Upper lobe of right lung (tissue), 1 donor: Measurements from ENCODE around the gene ASAH2B. TPM values are rescaled to one million over a fixed set of nuclear protein-coding genes. Genes with fewer than 3 reads are reported as not detected.
"Not testable (repeated sequence)": the region's sequence is repeated elsewhere in the genome, so short reads cannot be mapped to it uniquely, and the experiment has no call there.

ENCODE experiments used
- ATAC-seq: fragments of 200-7000 bp; cut with Tn5 transposase; one replicate; pipeline ENCODE4 v1.9.1; 2020; ENCODE audit warnings: mild to moderate bottlenecking, moderate library complexity
- DNase-seq: peaks from one replicate; pipeline ENCODE4 v3.0.0-alpha.2; 2020
- H3K27ac ChIP-seq: fragments of 200-600 bp; one replicate; pipeline ENCODE4 v1.8.0; 2022
- H3K27me3 ChIP-seq: fragments of 200-600 bp; one replicate; pipeline ENCODE4 v1.8.0; 2022; ENCODE audit warnings: mild to moderate bottlenecking
- H3K36me3 ChIP-seq: fragments of 200-600 bp; one replicate; pipeline ENCODE4 v1.8.0; 2022
- H3K4me1 ChIP-seq: fragments of 200-600 bp; one replicate; pipeline ENCODE4 v1.8.0; 2022
- H3K4me3 ChIP-seq: fragments of 200-600 bp; one replicate; pipeline ENCODE4 v1.8.0; 2022; ENCODE audit warnings: mild to moderate bottlenecking
- H3K9me3 ChIP-seq: fragments of 200-600 bp; one replicate; pipeline ENCODE4 v1.8.0; 2022
- CTCF ChIP-seq: fragments of 200-600 bp; IDR thresholded peaks from one replicate; pipeline ENCODE4 v1.8.0; 2022; ENCODE audit warnings: antibody characterized with exemption
- intact Hi-C: fragments of 100-400 bp; cut with DNase I; formaldehyde crosslinking; loops from one replicate; pipeline ENCODE4 v1.11.0; 2022
- total RNA-seq: library from RNA; stranded (reverse); fragmentation: NEBNext Ultra II Directional; extraction: Animal tissue kit (Norgen Biotek cat#: 25700); gene quantifications from one replicate; pipeline ENCODE4 v1.2.1, GENCODE V29; 2021
- donor health status: DM: no; HTN: yes; CAD: no; lungs with severe emphysema.

The ASAH2B gene
- total RNA-seq, 1 donor from 2014 or later = 3.4 TPM

GRCh38 chr10:50740293-50740648 lies 535 bp downstream of the ASAH2B start:
- Histone ChIP-seq H3K4me1 (peaks cover 10% of the 10 kb centered on the region), H3K36me3 (no peaks in the 10 kb centered on the region), H3K27ac (peak overlapping the region; percentile 78), H3K4me3 (peak overlapping the region; percentile 62), H3K9me3 (no peaks in the 10 kb centered on the region), H3K27me3 (no peaks in the 10 kb centered on the region)
- ATAC-seq (peak; percentile 27), DNase-seq (no peak)
- intact Hi-C loops = no loop called here
- no peak for TF ChIP-seq CTCF

GRCh38 chr10:50742820-50743219 lies 3.1 kb downstream of the ASAH2B start:
- H3K9me3 ChIP-seq, DNase-seq, H3K27me3 ChIP-seq, ATAC-seq, H3K36me3 ChIP-seq, H3K4me3 ChIP-seq, intact Hi-C loops, H3K27ac ChIP-seq: not testable (repeated sequence)
- H3K4me1 ChIP-seq = peaks cover 10% of the 10 kb centered on the region

GRCh38 chr10:50766774-50767513 lies 27.2 kb downstream of the ASAH2B start:
- H3K9me3 ChIP-seq, H3K4me3 ChIP-seq, DNase-seq, ATAC-seq, H3K36me3 ChIP-seq, H3K4me1 ChIP-seq, H3K27ac ChIP-seq, H3K27me3 ChIP-seq, intact Hi-C loops: not testable (repeated sequence)

- H3K36me3 ChIP-seq, H3K4me1 ChIP-seq, H3K27ac ChIP-seq, H3K4me3 ChIP-seq, H3K27me3 ChIP-seq, DNase-seq, intact Hi-C loops, H3K9me3 ChIP-seq: not testable (repeated sequence)
- peak; percentile 76 for ATAC-seq
These were observed 32.3 kb downstream of the ASAH2B start for GRCh38 chr10:50772042-50772441.

GRCh38 chr10:50774868-50775267 lies 35.1 kb downstream of the ASAH2B start:
- DNase-seq, H3K4me1 ChIP-seq, intact Hi-C loops, H3K9me3 ChIP-seq, H3K27ac ChIP-seq, ATAC-seq, H3K27me3 ChIP-seq, H3K4me3 ChIP-seq, H3K36me3 ChIP-seq: not testable (repeated sequence)

- intact Hi-C loops, DNase-seq, H3K9me3 ChIP-seq, H3K4me1 ChIP-seq, ATAC-seq, H3K27me3 ChIP-seq, H3K36me3 ChIP-seq, H3K4me3 ChIP-seq, H3K27ac ChIP-seq: not testable (repeated sequence)
These were observed 40.3 kb downstream of the ASAH2B start for GRCh38 chr10:50780036-50780435.

- H3K4me3 ChIP-seq, H3K9me3 ChIP-seq, H3K36me3 ChIP-seq, intact Hi-C loops, H3K4me1 ChIP-seq, DNase-seq, ATAC-seq, H3K27me3 ChIP-seq, H3K27ac ChIP-seq: not testable (repeated sequence)
These were observed 42.3 kb downstream of the ASAH2B start for GRCh38 chr10:50782017-50782416.

GRCh38 chr10:50787962-50788361 lies 48.2 kb downstream of the ASAH2B start:
- H3K4me3 ChIP-seq, H3K27me3 ChIP-seq, ATAC-seq, H3K27ac ChIP-seq, H3K4me1 ChIP-seq, H3K36me3 ChIP-seq, intact Hi-C loops, H3K9me3 ChIP-seq: not testable (repeated sequence)
- peak; percentile 49 for DNase-seq

GRCh38 chr10:50788951-50789945 lies 49.5 kb downstream of the ASAH2B start:
- no peaks in the 10 kb centered on the region for H3K4me1 ChIP-seq
- peak; percentile 38 for TF ChIP-seq CTCF
- H3K27ac ChIP-seq = no peak overlapping the region
- H3K9me3 ChIP-seq = no peaks in the 10 kb centered on the region
- no peaks in the 10 kb centered on the region for H3K36me3 ChIP-seq
- H3K4me3 ChIP-seq = no peak overlapping the region
- DNase-seq (no peak), ATAC-seq (peak; percentile 78)
- intact Hi-C loops = no loop called here
- no peaks in the 10 kb centered on the region for H3K27me3 ChIP-seq
